Peyer's patch (tissue), 4 donors: ENCODE data around the gene DPM1.

Experiments
- CTCF ChIP-seq, 6 experiments: fragments of 450-650 bp in 4 of 6; fragments of 200-600 bp in 2 of 6; sonication (generic) in 1 of 6; IDR thresholded peaks; one replicate each; pipeline ENCODE4 v1.5.1; 2017 to 2019; ENCODE audit warnings: antibody characterized with exemption in 6 of 6, mild to moderate bottlenecking in 3 of 6, moderate library complexity in 1 of 6
- POLR2A ChIP-seq, 2 donors: fragments of 450-650 bp; IDR thresholded peaks; one replicate each; pipeline ENCODE4 v1.5.1; 2017; ENCODE audit warnings: antibody characterized with exemption in 2 of 2, mild to moderate bottlenecking in 2 of 2, moderate library complexity in 2 of 2

- TF ChIP-seq CTCF (IDR thresholded peaks at IDR 0.05) (no peak), POLR2A (IDR thresholded peaks at IDR 0.05) (no peak)
Observed at GRCh38 chr20:50918403-50918802, 39.9 kb downstream of the DPM1 start.
